SH-SY5Y (cell line): Measurements from ENCODE around the gene SELENOM.

Experiments
- GATA2 ChIP-seq: IDR thresholded peaks from 2 replicates; pipeline ENCODE4 v1.6.1; 2011; ENCODE audit warnings: mild to moderate bottlenecking, low read depth, low read length
- GATA3 ChIP-seq: IDR thresholded peaks from 2 replicates; pipeline ENCODE4 v1.6.1; 2011; ENCODE audit warnings: low read depth, mild to moderate bottlenecking, low read length, moderate library complexity

GRCh38 chr22:31107178-31107893 is at the start of gene SELENOM:
- TF ChIP-seq GATA3 (no peak), GATA2 (no peak)
